HG02970 (cell line): ENCODE data around the gene MYOCOS.

Experiments used
- ATAC-seq: cut with Tn5 transposase; IDR thresholded peaks from one replicate; pipeline ENCODE4 v1.9.1; 2021; ENCODE audit warnings: mild to moderate bottlenecking, moderate library complexity, moderate number of reproducible peaks; ENCODE audit not compliant: unreplicated experiment, low FRiP score

The MYOCOS gene

GRCh38 chr1:171623651-171624331 is 1.7 kb downstream of the MYOCOS start:
- no peak for ATAC-seq

GRCh38 chr1:171625225-171625624 is 3.2 kb downstream of the MYOCOS start:
- ATAC-seq, result no peak

- no peak for ATAC-seq
These were observed 5.0 kb downstream of the MYOCOS start for GRCh38 chr1:171627020-171627419.

- no peak for ATAC-seq
These were observed 6.2 kb downstream of the MYOCOS start for GRCh38 chr1:171628225-171628624.

- ATAC-seq, result no peak
These were observed 13.6 kb downstream of the MYOCOS start for GRCh38 chr1:171635661-171636060.

GRCh38 chr1:171636141-171636540 is 14.1 kb downstream of the MYOCOS start:
- no peak for ATAC-seq

- ATAC-seq, result no peak
These were observed 16.0 kb downstream of the MYOCOS start for GRCh38 chr1:171637928-171638576.

- ATAC-seq, result no peak
These were observed 18.2 kb downstream of the MYOCOS start for GRCh38 chr1:171640225-171640624.

GRCh38 chr1:171641076-171641864 is 19.2 kb downstream of the MYOCOS start:
- no peak for ATAC-seq

GRCh38 chr1:171642197-171642596 is 20.2 kb downstream of the MYOCOS start:
- no peak for ATAC-seq

- ATAC-seq, result no peak
These were observed 21.1 kb downstream of the MYOCOS start for GRCh38 chr1:171643156-171643555.

- no peak for ATAC-seq
These were observed 22.9 kb downstream of the MYOCOS start for GRCh38 chr1:171644805-171645483.

GRCh38 chr1:171645553-171646248 is 23.7 kb downstream of the MYOCOS start:
- ATAC-seq, result no peak

- ATAC-seq, result no peak
These were observed 24.2 kb downstream of the MYOCOS start for GRCh38 chr1:171646249-171646560.

GRCh38 chr1:171652234-171652822 is 30.3 kb downstream of the MYOCOS start, which contains the start of gene MYOC:
Gene MYOC (minus strand): TSS chr1:171652688. CDS start chr1:171652611, 77 bp downstream.
- ATAC-seq, result no peak

GRCh38 chr1:171653796-171654195 is 31.8 kb downstream of the MYOCOS start:
- no peak for ATAC-seq

- no peak for ATAC-seq
These were observed 32.3 kb downstream of the MYOCOS start for GRCh38 chr1:171654201-171654941.

GRCh38 chr1:171654942-171655745 is 33.1 kb downstream of the MYOCOS start:
- no peak for ATAC-seq

- no peak for ATAC-seq
These were observed 33.7 kb downstream of the MYOCOS start for GRCh38 chr1:171655746-171656116.
